Testis (tissue), 3 donors: Measurements from ENCODE around the gene RPS15. TPM values are rescaled to one million over a fixed set of nuclear protein-coding genes. Genes with fewer than 3 reads are reported as not detected.
A peak's percentile ranks its signal among the peaks of the same experiment; 100 is the strongest.

Source experiments
- DNase-seq: peaks from one replicate; pipeline ENCODE4 v3.0.0-alpha.2; 2019
- H3K27ac ChIP-seq, 2 donors: fragments of 200-600 bp; sonication (generic); one replicate each; pipeline ENCODE4 v1.5.1; 2019
- H3K27me3 ChIP-seq: fragments of 200-600 bp; sonication (generic); one replicate; pipeline ENCODE4 v1.5.1; 2019
- H3K36me3 ChIP-seq: fragments of 200-600 bp; sonication (generic); one replicate; pipeline ENCODE4 v1.5.1; 2017; ENCODE audit warnings: low read depth; ENCODE audit errors: missing control alignments
- H3K4me1 ChIP-seq: fragments of 200-600 bp; sonication (generic); one replicate; pipeline ENCODE4 v1.5.1; 2019
- H3K4me3 ChIP-seq, 2 donors: fragments of 200-600 bp; sonication (generic); one replicate each; pipeline ENCODE4 v1.5.1; 2017 to 2019
- H3K9me3 ChIP-seq: fragments of 200-600 bp; sonication (generic); one replicate; pipeline ENCODE4 v1.5.1; 2017
- CTCF ChIP-seq, 3 experiments: fragments of 450-650 bp in 2 of 3; fragments of 200-600 bp in 1 of 3; sonication (generic) in 1 of 3; IDR thresholded peaks; one replicate each; pipeline ENCODE4 v1.5.1; 2016 to 2019; ENCODE audit warnings: antibody characterized with exemption in 3 of 3, mild to moderate bottlenecking in 2 of 3, moderate library complexity in 1 of 3
- POLR2A ChIP-seq: fragments of 450-650 bp; IDR thresholded peaks from one replicate; pipeline ENCODE4 v1.6.1; 2017; ENCODE audit warnings: antibody characterized with exemption, mild to moderate bottlenecking, moderate library complexity
- WGBS, 2 donors: methylation state at CpG; one replicate each; pipeline ENCODE4 v1.1.5; 2018; 5-methylcytosine and 5-hydroxymethylcytosine counted together
- intact Hi-C: fragments of 100-400 bp; cut with DNase I; formaldehyde crosslinking; loops from one replicate; pipeline ENCODE4 v1.15.1; 2023; ENCODE audit warnings: low total_unique reads
- polyA plus RNA-seq: library from polyadenylated mRNA; stranded (reverse); fragments of 350-450 nt; fragmentation: Illumina TruSeq; extraction: RNeasy Lipid Tissue Mini Kit (QIAGEN cat#74804); gene quantifications from one replicate; pipeline ENCODE4 v1.2.3, GENCODE V29; 2014; ENCODE audit warnings: low read depth, low replicate concordance; ENCODE audit not compliant: insufficient read depth
- total RNA-seq, 2 donors: library from RNA; depleted of rRNA; stranded (reverse); fragments of >200 nt; gene quantifications; one replicate each; pipeline ENCODE4 v1.2.3, GENCODE V29; 2016

Gene RPS15
- total and polyA plus RNA-seq, 3 donors from 2014 or later, result 768 to 1,750 (median 1,248) TPM

- TF ChIP-seq CTCF (IDR thresholded peaks at IDR 0.05) (no peak), POLR2A (no peak)
- Histone ChIP-seq H3K4me1 (peaks cover 51% of the 10 kb centered on the region), H3K36me3 (no peaks in the 10 kb centered on the region), H3K27me3 (no peaks in the 10 kb centered on the region), H3K4me3 (no peak overlapping the region), H3K9me3 (no peaks in the 10 kb centered on the region), H3K27ac (no peak overlapping the region)
- intact Hi-C loops, result no loop called here
- no peak for DNase-seq
- 78 to 88% methylated on average over 9 to 19 of the region's 19 CpGs for WGBS, 2 donors
Measured at GRCh38 chr19:1399079-1399478, 39.1 kb upstream of the RPS15 start.

GRCh38 chr19:1399745-1400144, 38.5 kb upstream of the RPS15 start:
- intact Hi-C loops, result no loop called here

GRCh38 chr19:1400281-1401137, 37.7 kb upstream of the RPS15 start:
- 16 to 31% methylated on average over 17 to 35 of the region's 36 CpGs for WGBS, 2 donors
- Histone ChIP-seq H3K4me3 (peak overlapping the region; percentile 73 to 92), H3K9me3 (no peaks in the 10 kb centered on the region), H3K27me3 (no peaks in the 10 kb centered on the region), H3K27ac (peak overlapping the region; percentile 69 to 76), H3K4me1 (peaks cover 41% of the 10 kb centered on the region), H3K36me3 (no peaks in the 10 kb centered on the region)
- TF ChIP-seq POLR2A (no peak), CTCF (IDR thresholded peaks at IDR 0.05) (no peak)
- DNase-seq, result peak; percentile 93
- intact Hi-C loops, result no loop called here

More at GRCh38 chr19:1399745-1400144, 38.5 kb upstream of the RPS15 start:
- TF ChIP-seq POLR2A (no peak), CTCF (IDR thresholded peaks at IDR 0.05) (no peak)
- H3K27me3 ChIP-seq, result no peaks in the 10 kb centered on the region
- no peak for DNase-seq
- peak overlapping the region; percentile 69 to 76 for H3K27ac ChIP-seq
- H3K4me1 ChIP-seq, result peaks cover 49% of the 10 kb centered on the region
- H3K4me3 ChIP-seq, result no peak overlapping the region
- H3K9me3 ChIP-seq, result no peaks in the 10 kb centered on the region
- WGBS, 2 donors, result 60 to 90% methylated on average over 5 to 15 of the region's 15 CpGs
- no peaks in the 10 kb centered on the region for H3K36me3 ChIP-seq

- Histone ChIP-seq H3K9me3 (no peaks in the 10 kb centered on the region), H3K27ac (peak within 1 kb of the TSS; percentile 69 to 76), H3K27me3 (no peaks in the 10 kb centered on the region), H3K36me3 (no peaks in the 10 kb centered on the region), H3K4me1 (peaks cover 37% of the 10 kb centered on the region), H3K4me3 (peak within 1 kb of the TSS; percentile 73 to 92)
- peak; percentile 67 for DNase-seq
- TF ChIP-seq POLR2A (no peak), CTCF (IDR thresholded peaks at IDR 0.05) (peak; percentile 38 to 52 (median 40))
- 0 to 11% methylated on average over 7 to 66 of the region's 87 CpGs for WGBS, 2 donors
- intact Hi-C loops, result no loop called here
Measured at GRCh38 chr19:1401138-1401888, 36.9 kb upstream of the RPS15 start, which contains the start of gene GAMT. Gene GAMT, minus strand, starts transcription at chr19:1401542. Its CDS starts 66 bp downstream, at chr19:1401476.
